ENCODE measurements around the gene EHD3. TPM values are rescaled to one million over a fixed set of nuclear protein-coding genes. Genes with fewer than 3 reads are reported as not detected.

The EHD3 gene
- total and polyA plus RNA-seq, 10 of the 15 experiments (the other 5 are each of a cell fraction or from before 2014, with no cell fraction given): 1.1 to 10.9 (median 8.2) TPM

GRCh38 chr2:31226266-31226665 is 7.7 kb upstream of the EHD3 start:
- no peak for FAIRE-seq
- WGBS (ENCODE audit: insufficient coverage, insufficient replicate concordance, low lambda C conversion rate, missing lambda C conversion rate): 0% methylated on average over 2 of the region's 2 CpGs

More at GRCh38 chr2:31226266-31226665, 7.7 kb upstream of the EHD3 start:
- Histone ChIP-seq H3K4me1 (ENCODE audit: control insufficient read depth, insufficient read depth, low read length) (peaks cover 6% of the 10 kb centered on the region), H2AFZ (ENCODE audit: control insufficient read depth, low read depth, low read length) (no peak overlapping the region), H3K36me3 (ENCODE audit: control insufficient read depth in 2 of 2, insufficient read depth in 2 of 2, low read length in 1 of 2) (no peaks in the 10 kb centered on the region), H3K4me3 (no peak overlapping the region), H3K9ac (ENCODE audit: control insufficient read depth, insufficient read depth, low read length) (no peak overlapping the region), H3K27me3 (replicated peaks in 1 of 2; ENCODE audit: control insufficient read depth in 2 of 2, insufficient read depth in 2 of 2, low read length in 1 of 2) (no peaks in the 10 kb centered on the region), H3K4me2 (ENCODE audit: control insufficient read depth, insufficient read depth) (no peak overlapping the region), H4K20me1 (ENCODE audit: control insufficient read depth, insufficient read depth) (no peaks in the 10 kb centered on the region), H3K9me3 (replicated peaks; ENCODE audit: control insufficient read depth, insufficient read depth, low read length) (no peaks in the 10 kb centered on the region), H3K27ac (ENCODE audit: control insufficient read depth, insufficient read depth) (no peak overlapping the region), H3K79me2 (ENCODE audit: control insufficient read depth, insufficient read depth, low read length) (no peaks in the 10 kb centered on the region)
- in situ Hi-C loops (cut with MboI): no loop called here
- ChIA-PET SMC1A (ENCODE audit: uncharacterized antibody, unreplicated experiment) (interaction anchor here (0.5 to 1.2 kb wide), 3 partner anchors 9 to 874 kb away, joined by 3 read pairs; partner anchors contain the start of gene CAPN14), POLR2A (interaction anchor here (1.0 to 1.2 kb wide), 2 partner anchors 10 kb away, joined by 3 read pairs; no protein-coding TSS in a partner anchor), RAD21 (ENCODE audit: unreplicated experiment) (interaction anchor here (0.9 kb wide), 1 partner anchor 56 kb away, joined by 4 read pairs; no protein-coding TSS in a partner anchor), CTCF (interaction anchor here (0.6 to 1.2 kb wide), 3 partner anchors 29 to 189 kb away, joined by 3 to 5 read pairs (median 4); no protein-coding TSS in a partner anchor)
- TF ChIP-seq RB1 (IDR thresholded peaks at IDR 0.05; ENCODE audit: borderline replicate concordance) (no peak), RCOR1 (conservative IDR thresholded peaks at IDR 0.05; ENCODE audit: low read depth, low read length) (no peak), ZBED1 (IDR thresholded peaks at IDR 0.05; ENCODE audit: borderline replicate concordance) (no peak), NR2C2 (IDR thresholded peaks at IDR 0.05; ENCODE audit: borderline replicate concordance, control insufficient read depth, insufficient read length, low read depth) (no peak), SUZ12 (IDR thresholded peaks at IDR 0.05; ENCODE audit: unreplicated experiment) (no peak), POLR2A (IDR thresholded peaks at IDR 0.05; ENCODE audit: low read depth, low read length) (no peak), POU2F2 (IDR thresholded peaks at IDR 0.05; ENCODE audit: borderline replicate concordance, low read depth, low read length) (no peak), ZNF207 (IDR thresholded peaks at IDR 0.05; ENCODE audit: borderline replicate concordance) (no peak), IKZF1 (conservative IDR thresholded peaks at IDR 0.05) (no peak), ATF3 (IDR thresholded peaks at IDR 0.05; ENCODE audit: borderline replicate concordance, extremely low read depth, low read depth, low read length) (no peak), CHD2 (IDR thresholded peaks at IDR 0.05; ENCODE audit: borderline replicate concordance, low read depth, low read length) (no peak), TCF3 (IDR thresholded peaks at IDR 0.05; ENCODE audit: borderline replicate concordance, insufficient read depth, low read depth, low read length) (no peak), SP1 (IDR thresholded peaks at IDR 0.05; ENCODE audit: low read depth, low read length) (no peak), SMAD5 (IDR thresholded peaks at IDR 0.05; ENCODE audit: low read depth) (no peak), ZNF384 (IDR thresholded peaks at IDR 0.05; ENCODE audit: borderline replicate concordance, low read depth, low read length) (no peak), PKNOX1 (IDR thresholded peaks at IDR 0.05) (no peak), SREBF2 (IDR thresholded peaks at IDR 0.05; ENCODE audit: low read length) (no peak)
- BruUV-seq (replicated peaks): no TSS peak
- intact Hi-C loops (cut with micrococcal nuclease; ENCODE audit: unreplicated experiment): no loop called here
- peak; percentile 37 for ATAC-seq
- no peak for DNase-seq (ENCODE audit: low read depth, low spot score)
